Smooth muscle cell (in vitro differentiated cells): ENCODE results near the gene PTCD1. TPM values are rescaled to one million over a fixed set of nuclear protein-coding genes. Genes with fewer than 3 reads are reported as not detected.

Source experiments
- DNase-seq: peaks from one replicate; lab custom pipeline; 2025; ENCODE audit not compliant: unreplicated experiment; lab: John Stamatoyannopoulos, UW
- H2AFZ ChIP-seq: fragments of 200-600 bp; sonication (generic); 2 replicates; pipeline ENCODE4 v1.6.0; 2016; ENCODE audit warnings: antibody characterized with exemption, low read depth, mild to moderate bottlenecking
- H3F3A ChIP-seq: fragments of 200-600 bp; sonication (generic); 2 replicates; pipeline ENCODE4 v1.6.0; 2017; ENCODE audit warnings: antibody characterized with exemption, low read depth
- H3K27ac ChIP-seq: fragments of 200-600 bp; sonication (generic); 2 replicates; pipeline ENCODE4 v1.5.1; 2016; ENCODE audit warnings: low read depth, mild to moderate bottlenecking
- H3K27me3 ChIP-seq: fragments of 200-600 bp; sonication (generic); 2 replicates; pipeline ENCODE4 v1.6.1; 2016; ENCODE audit warnings: low read depth, mild to moderate bottlenecking
- H3K36me3 ChIP-seq: fragments of 200-600 bp; sonication (generic); 2 replicates; pipeline ENCODE4 v1.5.1; 2016; ENCODE audit warnings: low read depth
- H3K4me1 ChIP-seq: fragments of 200-600 bp; sonication (generic); 2 replicates; pipeline ENCODE4 v1.5.1; 2016; ENCODE audit warnings: low read depth
- H3K4me2 ChIP-seq: fragments of 200-600 bp; sonication (generic); 2 replicates; pipeline ENCODE4 v1.6.0; 2016; ENCODE audit warnings: mild to moderate bottlenecking
- H3K4me3 ChIP-seq: fragments of 200-600 bp; sonication (generic); 2 replicates; pipeline ENCODE4 v1.5.1; 2016; ENCODE audit warnings: mild to moderate bottlenecking
- H3K79me2 ChIP-seq: fragments of 200-600 bp; sonication (generic); 2 replicates; pipeline ENCODE4 v1.6.0; 2016; ENCODE audit warnings: low read depth, mild to moderate bottlenecking
- H3K9ac ChIP-seq: fragments of 200-600 bp; sonication (generic); 2 replicates; pipeline ENCODE4 v1.6.0; 2016; ENCODE audit warnings: low read depth
- H3K9me3 ChIP-seq: fragments of 200-600 bp; sonication (generic); replicated peaks from 2 replicates; pipeline ENCODE4 v1.5.1; 2016; ENCODE audit warnings: low read depth
- H4K20me1 ChIP-seq: fragments of 200-600 bp; sonication (generic); 2 replicates; pipeline ENCODE4 v1.6.0; 2016; ENCODE audit warnings: low read depth
- WGBS: methylation state at CpG from one replicate; pipeline ENCODE4 v1.1.7; 2016; ENCODE audit warnings: low lambda C conversion rate; 5-methylcytosine and 5-hydroxymethylcytosine counted together
- polyA plus RNA-seq: library from polyadenylated mRNA; unstranded; fragments of >200 nt; fragmentation: Nextera tagmentation; extraction: Ambion mirVana; gene quantifications from 2 replicates; pipeline ENCODE4 v1.2.1, GENCODE V29; 2016
- total RNA-seq: library from RNA; depleted of rRNA; stranded (reverse); fragments of >200 nt; gene quantifications from 2 replicates; pipeline ENCODE4 v1.2.3, GENCODE V29; 2014
- TF ChIP-seq, protein P1 (sequence below): fragments of 200-600 bp; sonication (generic); IDR thresholded peaks from 2 replicates; pipeline ENCODE4 v1.5.1; 2017; ENCODE audit warnings: borderline replicate concordance, mild to moderate bottlenecking, antibody characterized with exemption; ENCODE audit not compliant: insufficient read depth, poor library complexity, severe bottlenecking

PTCD1 gene
- total and polyA plus RNA-seq, 2 experiments from 2014 or later: 4.5 to 10.8 TPM

DNA sequence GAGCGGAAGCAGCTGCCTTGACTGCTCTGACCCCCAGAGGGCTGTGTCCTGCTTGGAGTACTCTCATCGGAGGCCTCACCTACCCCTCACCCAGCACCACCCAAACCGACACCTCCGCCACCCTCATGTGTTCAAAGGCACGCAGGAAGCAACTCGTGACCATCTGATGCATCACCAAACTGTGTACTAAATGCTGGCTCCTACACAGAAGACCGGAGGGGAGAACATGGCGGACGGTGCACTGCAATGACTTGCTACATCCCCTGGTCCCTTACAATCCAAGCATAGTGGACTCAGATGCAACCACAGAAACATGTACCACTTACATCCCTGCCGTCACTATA lies 33.6 kb downstream of the PTCD1 start:
- Histone ChIP-seq H4K20me1 (peaks cover 75% of the 10 kb centered on the region), H3K9ac (no peak overlapping the region), H2AFZ (no peak overlapping the region), H3K9me3 (no peaks in the 10 kb centered on the region), H3K4me1 (peaks cover 14% of the 10 kb centered on the region), H3K79me2 (peaks cover 49% of the 10 kb centered on the region), H3F3A (no peaks in the 10 kb centered on the region), H3K4me2 (no peak overlapping the region), H3K27me3 (no peaks in the 10 kb centered on the region), H3K27ac (no peak overlapping the region), H3K4me3 (no peak overlapping the region), H3K36me3 (no peaks in the 10 kb centered on the region)
- TF ChIP-seq, protein P1, sequence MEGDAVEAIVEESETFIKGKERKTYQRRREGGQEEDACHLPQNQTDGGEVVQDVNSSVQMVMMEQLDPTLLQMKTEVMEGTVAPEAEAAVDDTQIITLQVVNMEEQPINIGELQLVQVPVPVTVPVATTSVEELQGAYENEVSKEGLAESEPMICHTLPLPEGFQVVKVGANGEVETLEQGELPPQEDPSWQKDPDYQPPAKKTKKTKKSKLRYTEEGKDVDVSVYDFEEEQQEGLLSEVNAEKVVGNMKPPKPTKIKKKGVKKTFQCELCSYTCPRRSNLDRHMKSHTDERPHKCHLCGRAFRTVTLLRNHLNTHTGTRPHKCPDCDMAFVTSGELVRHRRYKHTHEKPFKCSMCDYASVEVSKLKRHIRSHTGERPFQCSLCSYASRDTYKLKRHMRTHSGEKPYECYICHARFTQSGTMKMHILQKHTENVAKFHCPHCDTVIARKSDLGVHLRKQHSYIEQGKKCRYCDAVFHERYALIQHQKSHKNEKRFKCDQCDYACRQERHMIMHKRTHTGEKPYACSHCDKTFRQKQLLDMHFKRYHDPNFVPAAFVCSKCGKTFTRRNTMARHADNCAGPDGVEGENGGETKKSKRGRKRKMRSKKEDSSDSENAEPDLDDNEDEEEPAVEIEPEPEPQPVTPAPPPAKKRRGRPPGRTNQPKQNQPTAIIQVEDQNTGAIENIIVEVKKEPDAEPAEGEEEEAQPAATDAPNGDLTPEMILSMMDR: no peak
- WGBS: 98% methylated on average over 10 of the region's 10 CpGs
- no peak for DNase-seq

DNA sequence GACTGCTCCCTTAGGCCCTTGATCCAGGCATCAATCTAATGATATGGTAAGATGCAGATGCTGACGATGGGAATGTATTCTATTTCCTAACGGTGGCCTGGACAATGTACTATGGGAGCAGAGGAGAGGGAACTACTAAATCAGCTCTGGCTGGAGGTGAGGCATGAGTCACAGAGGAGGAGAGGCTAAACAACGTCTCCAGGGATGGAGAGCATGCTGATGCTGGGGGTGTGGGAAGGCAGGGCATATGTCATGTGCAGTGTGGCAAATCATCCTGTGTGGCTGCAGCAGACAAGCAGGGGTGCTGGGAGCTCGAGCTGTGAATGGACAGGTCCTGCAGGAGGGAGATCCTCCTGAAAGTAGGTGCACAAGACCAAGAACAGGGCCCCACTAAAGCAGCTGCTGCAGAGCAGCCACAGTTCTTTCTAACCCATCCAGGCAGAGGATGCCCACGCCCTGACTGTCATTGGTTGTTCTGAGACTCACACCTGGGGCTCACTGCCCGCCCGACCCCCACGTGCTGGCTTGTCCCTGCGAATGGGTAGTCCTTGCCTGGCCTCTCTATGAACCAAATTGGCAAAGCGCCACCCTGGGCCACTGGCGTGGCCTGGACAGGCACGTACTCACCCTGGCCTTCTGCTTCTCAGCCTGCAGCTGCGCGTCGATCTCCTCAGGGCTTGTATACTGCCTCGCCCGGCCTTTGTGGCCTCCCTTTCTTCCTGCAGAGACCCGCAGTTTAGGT lies 34.2 kb downstream of the PTCD1 start:
- no peaks in the 10 kb centered on the region for H3F3A ChIP-seq
- H3K27me3 ChIP-seq: no peaks in the 10 kb centered on the region
- peaks cover 43% of the 10 kb centered on the region for H3K79me2 ChIP-seq
- no peaks in the 10 kb centered on the region for H3K36me3 ChIP-seq
- peaks cover 70% of the 10 kb centered on the region for H4K20me1 ChIP-seq
- DNase-seq: no peak
- H3K4me3 ChIP-seq: no peak overlapping the region
- TF ChIP-seq, protein P1: no peak
- no peak overlapping the region for H3K4me2 ChIP-seq
- no peaks in the 10 kb centered on the region for H3K9me3 ChIP-seq
- H3K4me1 ChIP-seq: peaks cover 12% of the 10 kb centered on the region
- no peak overlapping the region for H3K27ac ChIP-seq
- no peak overlapping the region for H2AFZ ChIP-seq
- H3K9ac ChIP-seq: no peak overlapping the region
- 93% methylated on average over 17 of the region's 18 CpGs for WGBS

DNA sequence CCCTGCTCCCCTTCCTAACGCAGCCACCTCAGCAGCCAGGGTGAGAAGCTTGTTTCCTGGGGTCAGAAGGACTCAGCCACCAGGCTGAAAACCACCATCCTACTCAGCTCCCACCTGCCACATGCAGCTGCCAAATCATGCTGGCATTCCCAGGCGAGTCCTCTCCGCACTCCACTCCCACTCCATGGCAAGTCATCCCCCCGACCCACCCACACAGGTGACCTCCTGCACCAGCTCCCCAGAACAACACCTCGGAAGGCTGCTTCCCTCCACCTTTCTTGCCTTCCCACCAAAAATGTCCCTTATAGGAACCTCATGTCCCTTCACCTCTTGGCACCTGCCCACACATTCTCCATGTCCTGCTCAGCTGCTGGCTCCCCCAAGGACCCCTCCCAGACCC lies 34.8 kb downstream of the PTCD1 start:
- TF ChIP-seq, protein P1: no peak
- WGBS: 97% methylated on average over 5 of the region's 5 CpGs
- no peaks in the 10 kb centered on the region for H3K36me3 ChIP-seq
- DNase-seq: no peak
- no peak overlapping the region for H3K4me3 ChIP-seq
- H3K27ac ChIP-seq: no peak overlapping the region
- peaks cover 12% of the 10 kb centered on the region for H3K4me1 ChIP-seq
- H3K4me2 ChIP-seq: no peak overlapping the region
- H3K79me2 ChIP-seq: peaks cover 38% of the 10 kb centered on the region
- no peak overlapping the region for H2AFZ ChIP-seq
- H3K9me3 ChIP-seq: no peaks in the 10 kb centered on the region
- peaks cover 2% of the 10 kb centered on the region for H3F3A ChIP-seq
- no peaks in the 10 kb centered on the region for H3K27me3 ChIP-seq
- H4K20me1 ChIP-seq: peaks cover 72% of the 10 kb centered on the region
- no peak overlapping the region for H3K9ac ChIP-seq

DNA sequence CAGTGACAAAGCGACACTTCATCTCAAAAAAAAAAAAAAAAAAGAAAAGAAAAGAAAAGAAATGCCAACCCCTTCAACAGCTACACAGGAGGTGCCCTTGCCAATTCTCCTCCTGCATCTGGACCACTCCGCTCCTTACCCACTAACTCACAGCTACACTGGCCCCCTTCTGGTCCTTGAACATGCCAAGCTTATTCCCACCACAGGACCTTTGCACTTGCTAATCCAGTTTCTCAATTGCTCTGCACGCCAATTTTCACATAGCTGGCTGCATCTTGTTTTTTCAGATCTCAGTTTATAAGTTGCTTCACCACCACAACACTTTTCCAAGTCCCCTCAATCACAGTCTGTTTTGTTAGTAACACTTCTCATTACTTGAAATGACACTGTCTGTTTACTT lies 35.7 kb downstream of the PTCD1 start:
- Histone ChIP-seq H2AFZ (no peak overlapping the region), H4K20me1 (peaks cover 76% of the 10 kb centered on the region), H3K79me2 (peaks cover 33% of the 10 kb centered on the region), H3K27me3 (no peaks in the 10 kb centered on the region), H3K9ac (no peak overlapping the region), H3K4me3 (no peak overlapping the region), H3K27ac (no peak overlapping the region), H3K4me2 (no peak overlapping the region), H3K9me3 (no peaks in the 10 kb centered on the region), H3F3A (peaks cover 6% of the 10 kb centered on the region), H3K4me1 (peaks cover 12% of the 10 kb centered on the region), H3K36me3 (no peaks in the 10 kb centered on the region)
- no peak for DNase-seq
- 99% methylated on average over 2 of the region's 3 CpGs for WGBS
- TF ChIP-seq, protein P1: no peak
